GM23338 (cell line): ENCODE data around the gene SUSD4. TPM values are rescaled to one million over a fixed set of nuclear protein-coding genes. Genes with fewer than 3 reads are reported as not detected.

Experiments used
- ATAC-seq: fragments of 200-7000 bp; cut with Tn5 transposase; 3 replicates; pipeline ENCODE4 v1.9.1; 2020
- DNase-seq: peaks from one replicate; pipeline ENCODE4 v3.0.0-alpha.2; 2015; ENCODE audit warnings: low spot score
- H2AFZ ChIP-seq: fragments of 200-600 bp; sonication (generic); 2 replicates; pipeline ENCODE4 v1.8.0; 2016; ENCODE audit warnings: antibody characterized with exemption, mild to moderate bottlenecking, moderate library complexity
- H3F3A ChIP-seq: fragments of 200-600 bp; sonication (generic); replicated peaks from 2 replicates; pipeline ENCODE4 v1.8.0; 2017; ENCODE audit warnings: antibody characterized with exemption, mixed run types, low read depth
- H3K27ac ChIP-seq: fragments of 200-600 bp; sonication (generic); 2 replicates; pipeline ENCODE4 v1.6.1; 2016; ENCODE audit warnings: low read depth
- H3K27me3 ChIP-seq: fragments of 200-600 bp; sonication (generic); 2 replicates; pipeline ENCODE4 v1.8.0; 2016; ENCODE audit warnings: mild to moderate bottlenecking, mixed run types, moderate library complexity; ENCODE audit not compliant: insufficient read depth
- H3K36me3 ChIP-seq: fragments of 200-600 bp; sonication (generic); 2 replicates; pipeline ENCODE4 v1.8.0; 2016; ENCODE audit warnings: mild to moderate bottlenecking; ENCODE audit not compliant: insufficient read depth
- H3K4me1 ChIP-seq: fragments of 200-600 bp; sonication (generic); 2 replicates; pipeline ENCODE4 v1.8.0; 2016; ENCODE audit warnings: mild to moderate bottlenecking, moderate library complexity; ENCODE audit not compliant: insufficient read depth
- H3K4me2 ChIP-seq: fragments of 200-600 bp; sonication (generic); 2 replicates; pipeline ENCODE4 v1.7.1; 2017; ENCODE audit warnings: mixed run types
- H3K4me3 ChIP-seq: fragments of 200-600 bp; sonication (generic); 2 replicates; pipeline ENCODE4 v1.6.1; 2016; ENCODE audit warnings: mixed run types
- H3K79me2 ChIP-seq: fragments of 200-600 bp; sonication (generic); replicated peaks from 2 replicates; pipeline ENCODE4 v1.8.0; 2017; ENCODE audit warnings: mild to moderate bottlenecking; ENCODE audit not compliant: insufficient read depth
- H3K9me2 ChIP-seq: fragments of 200-600 bp; sonication (generic); 2 replicates; pipeline ENCODE4 v1.8.0; 2017; ENCODE audit not compliant: insufficient read depth
- H4K20me1 ChIP-seq: fragments of 200-600 bp; sonication (generic); replicated peaks from 2 replicates; pipeline ENCODE4 v1.8.0; 2017; ENCODE audit warnings: mild to moderate bottlenecking; ENCODE audit not compliant: insufficient read depth
- H3K27ac Mint-ChIP-seq: 2 replicates; pipeline ENCODE4 v1.8.0; 2020; ENCODE audit warnings: inconsistent platforms, mild to moderate bottlenecking, moderate library complexity, mixed read lengths
- H3K27me3 Mint-ChIP-seq: 3 replicates; pipeline ENCODE4 v1.8.0; 2022; ENCODE audit warnings: low read depth, mild to moderate bottlenecking, moderate library complexity, mixed read lengths, inconsistent platforms; ENCODE audit not compliant: insufficient read depth, poor library complexity
- H3K36me3 Mint-ChIP-seq: 3 replicates; pipeline ENCODE4 v1.8.0; 2021; ENCODE audit warnings: low read depth, mild to moderate bottlenecking, inconsistent platforms, moderate library complexity, mixed read lengths
- H3K4me1 Mint-ChIP-seq: 3 replicates; pipeline ENCODE4 v1.8.0; 2020; ENCODE audit warnings: mild to moderate bottlenecking, inconsistent platforms, mixed read lengths
- H3K4me3 Mint-ChIP-seq: 3 replicates; pipeline ENCODE4 v1.8.0; 2021; ENCODE audit warnings: moderate library complexity, mild to moderate bottlenecking, inconsistent platforms, mixed read lengths
- H3K9me3 Mint-ChIP-seq: 3 replicates; pipeline ENCODE4 v1.8.0; 2020; ENCODE audit warnings: moderate library complexity, mild to moderate bottlenecking, inconsistent platforms, mixed read lengths
- ETS1 ChIP-seq: IDR thresholded peaks from 2 replicates; pipeline ENCODE4 v1.6.1; 2016; ENCODE audit warnings: antibody characterized with exemption
- EZH2 ChIP-seq: fragments of 200-600 bp; sonication (generic); IDR thresholded peaks from one replicate; pipeline ENCODE4 v1.8.0; 2017; ENCODE audit warnings: antibody characterized with exemption, mild to moderate bottlenecking, low read depth; ENCODE audit not compliant: unreplicated experiment
- EZH2phosphoT487 ChIP-seq: fragments of 200-600 bp; sonication (generic); IDR thresholded peaks from one replicate; pipeline ENCODE4 v1.8.1; 2018; ENCODE audit warnings: antibody characterized with exemption; ENCODE audit not compliant: unreplicated experiment
- JUNB ChIP-seq: IDR thresholded peaks from one replicate; pipeline ENCODE4 v1.6.1; 2016; ENCODE audit warnings: antibody characterized with exemption; ENCODE audit not compliant: unreplicated experiment
- NANOG ChIP-seq: IDR thresholded peaks from 2 replicates; pipeline ENCODE4 v1.6.1; 2016; ENCODE audit warnings: antibody characterized with exemption, borderline replicate concordance
- POLR2AphosphoS5 ChIP-seq: IDR thresholded peaks from 2 replicates; pipeline ENCODE4 v1.6.1; 2016; ENCODE audit warnings: antibody characterized with exemption, low read depth
- REST ChIP-seq: IDR thresholded peaks from one replicate; pipeline ENCODE4 v1.6.1; 2018; ENCODE audit warnings: antibody characterized with exemption; ENCODE audit not compliant: unreplicated experiment
- ZNF114 ChIP-seq: fragments of 250-450 bp; sonication (Bioruptor Pico); IDR thresholded peaks from 2 replicates; pipeline ENCODE4 v1.5.0; 2020; ENCODE audit warnings: mild to moderate bottlenecking, moderate library complexity
- ZNF462 ChIP-seq: fragments of 250-450 bp; sonication (Bioruptor Pico); IDR thresholded peaks from 2 replicates; pipeline ENCODE4 v1.5.0; 2020; ENCODE audit warnings: mild to moderate bottlenecking, moderate library complexity
- polyA plus RNA-seq: library from polyadenylated mRNA; unstranded; fragments of >200 nt; fragmentation: Nextera tagmentation; extraction: Ambion mirVana; gene quantifications from 2 replicates; pipeline ENCODE4 v1.2.1, GENCODE V29; 2016
- total RNA-seq: library from RNA; depleted of rRNA; stranded (reverse); fragments of >200 nt; shearing (Covaris generic); gene quantifications from 2 replicates; pipeline ENCODE4 v1.2.3, GENCODE V29; 2014

Gene SUSD4
- total and polyA plus RNA-seq, 2 experiments from 2014 or later = 2.3 to 3.6 TPM

GRCh38 chr1:223261914-223262313 lies 102.1 kb downstream of the SUSD4 start (continued):
- TF ChIP-seq ZNF462 (CRISPR knock-in tag) (no peak), EZH2phosphoT487 (no peak), EZH2 (no peak), JUNB (no peak)

- Histone ChIP-seq H4K20me1 (no peaks in the 10 kb centered on the region), H3K79me2 (no peaks in the 10 kb centered on the region), H3K36me3 (no peaks in the 10 kb centered on the region), H3K4me1 (no peaks in the 10 kb centered on the region), H3K9me2 (no peaks in the 10 kb centered on the region), H3K4me2 (no peak overlapping the region), H3K4me3 (no peak overlapping the region), H2AFZ (no peak overlapping the region), H3K27me3 (no peaks in the 10 kb centered on the region), H3F3A (no peaks in the 10 kb centered on the region), H3K27ac (no peak overlapping the region)
- Mint-ChIP-seq H3K4me1 (peaks cover 8% of the 10 kb centered on the region; the same call in 2 of the 3 replicates), H3K36me3 (no peaks in the 10 kb centered on the region), H3K4me3 (no peak overlapping the region), H3K27me3 (no peaks in the 10 kb centered on the region), H3K27ac (no peak overlapping the region), H3K9me3 (no peaks in the 10 kb centered on the region)
- DNase-seq (no peak), ATAC-seq (no peak)
- no peak for TF ChIP-seq NANOG
- no peak for TF ChIP-seq JUNB
- no peak for TF ChIP-seq EZH2
- TF ChIP-seq ZNF114 (CRISPR knock-in tag) = no peak
- no peak for TF ChIP-seq ETS1
- no peak for TF ChIP-seq POLR2AphosphoS5
- TF ChIP-seq REST = no peak
Measured at GRCh38 chr1:223260712-223261111, 103.3 kb downstream of the SUSD4 start.
